Ureter (tissue), 1 donor: ENCODE measurements around the gene CAMK2A. TPM values are rescaled to one million over a fixed set of nuclear protein-coding genes. Genes with fewer than 3 reads are reported as not detected.

Source experiments
- DNase-seq: peaks from one replicate; pipeline ENCODE4 v3.0.0-alpha.2; 2020; ENCODE audit warnings: low spot score
- total RNA-seq: library from RNA; stranded (reverse); gene quantifications from one replicate; pipeline ENCODE4 v1.2.4, GENCODE V29; 2023
- donor health status: DM: yes; HTN: yes; CAD: no.

Gene CAMK2A
- total RNA-seq, 1 donor from 2014 or later, result 1.4 TPM

GRCh38 chr5:150316320-150316719, 26.7 kb upstream of the CAMK2A start:
- DNase-seq, result no peak

GRCh38 chr5:150315245-150315644, 25.7 kb upstream of the CAMK2A start:
- no peak for DNase-seq

GRCh38 chr5:150313921-150314716, 24.5 kb upstream of the CAMK2A start:
- no peak for DNase-seq

- DNase-seq, result no peak
Observed at GRCh38 chr5:150313501-150313900, 23.9 kb upstream of the CAMK2A start.

- DNase-seq, result no peak
Observed at GRCh38 chr5:150312518-150312917, 22.9 kb upstream of the CAMK2A start.

GRCh38 chr5:150311015-150311692, 21.6 kb upstream of the CAMK2A start:
- no peak for DNase-seq

GRCh38 chr5:150310246-150310645, 20.7 kb upstream of the CAMK2A start:
- DNase-seq, result no peak

- no peak for DNase-seq
Observed at GRCh38 chr5:150309886-150310239, 20.3 kb upstream of the CAMK2A start.

GRCh38 chr5:150309101-150309885, 19.7 kb upstream of the CAMK2A start:
- DNase-seq, result no peak

GRCh38 chr5:150307617-150308426, 18.2 kb upstream of the CAMK2A start:
- no peak for DNase-seq

- no peak for DNase-seq
Observed at GRCh38 chr5:150306775-150307174, 17.2 kb upstream of the CAMK2A start.

GRCh38 chr5:150305557-150305956, 16.0 kb upstream of the CAMK2A start:
- no peak for DNase-seq

- no peak for DNase-seq
Observed at GRCh38 chr5:150305095-150305494, 15.5 kb upstream of the CAMK2A start.

- no peak for DNase-seq
Observed at GRCh38 chr5:150304481-150305081, 15.0 kb upstream of the CAMK2A start.

GRCh38 chr5:150303660-150304386, 14.2 kb upstream of the CAMK2A start:
- no peak for DNase-seq

GRCh38 chr5:150303070-150303615, 13.6 kb upstream of the CAMK2A start:
- DNase-seq, result no peak

GRCh38 chr5:150302301-150303069, 12.9 kb upstream of the CAMK2A start, which contains the start of gene ARSI:
TSS of gene ARSI (minus strand) at chr5:150302905. CDS start at chr5:150302373, 532 bp downstream.
- no peak for DNase-seq

GRCh38 chr5:150301901-150302300, 12.3 kb upstream of the CAMK2A start:
- DNase-seq, result no peak

- no peak for DNase-seq
Observed at GRCh38 chr5:150301170-150301505, 11.6 kb upstream of the CAMK2A start.
